ENCODE results near the gene BTBD8. TPM values are rescaled to one million over a fixed set of nuclear protein-coding genes. Genes with fewer than 3 reads are reported as not detected.

Gene BTBD8
- total and polyA plus RNA-seq, 9 of the 15 experiments (the other 6 are each of a cell fraction or from before 2014, with no cell fraction given) = 0.46 to 2.3 (median 1.2) TPM

DNA sequence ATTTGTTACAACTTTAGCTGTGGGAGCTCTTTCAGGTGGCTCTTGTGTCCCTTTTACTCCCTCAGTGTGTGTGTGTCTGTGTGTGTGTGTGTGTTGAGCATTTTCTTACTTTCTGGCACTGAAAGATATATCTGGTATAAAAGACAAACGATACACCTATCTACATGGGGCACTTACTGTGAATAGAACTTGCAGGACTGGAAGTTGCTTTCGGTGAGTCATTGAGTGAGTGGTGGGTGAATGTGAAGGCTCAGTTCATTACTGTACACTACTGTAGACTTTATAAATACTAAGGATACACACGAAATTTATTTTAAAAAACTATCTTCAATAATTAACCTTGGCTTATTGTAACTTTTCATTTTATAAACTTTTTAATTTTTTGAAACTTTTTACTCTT is 38.7 kb downstream of the BTBD8 start:
- Histone ChIP-seq H3K27ac (ENCODE audit: extremely low read depth, low read depth, low read length) (no peak overlapping the region), H3K27me3 (ENCODE audit: control insufficient read depth in 2 of 2, insufficient read depth in 2 of 2, low read length in 2 of 2) (no peaks in the 10 kb centered on the region), H3K4me3 (no peak overlapping the region), H3K36me3 (ENCODE audit: control insufficient read depth, insufficient read depth, low read length) (no peaks in the 10 kb centered on the region), H4K20me1 (replicated peaks; ENCODE audit: control insufficient read depth, insufficient read depth, low read length) (no peaks in the 10 kb centered on the region), H3K9me1 (ENCODE audit: control insufficient read depth, insufficient read depth, low read length) (no peaks in the 10 kb centered on the region), H2AFZ (ENCODE audit: low read depth, low read length) (no peak overlapping the region), H3K9ac (ENCODE audit: insufficient read depth in 1 of 2, low read depth in 2 of 2, low read length in 2 of 2) (no peak overlapping the region), H3K79me2 (ENCODE audit: control insufficient read depth, insufficient read depth, low read length) (no peaks in the 10 kb centered on the region), H3K4me2 (ENCODE audit: insufficient read depth, low read length) (no peak overlapping the region), H3K9me3 (replicated peaks; ENCODE audit: control insufficient read depth, insufficient read depth, low read depth, low read length) (no peaks in the 10 kb centered on the region), H3K4me1 (replicated peaks in 1 of 2; ENCODE audit: control insufficient read depth in 2 of 2, insufficient read depth in 2 of 2, low read length in 2 of 2) (no peaks in the 10 kb centered on the region)
- ATAC-seq (no peak), DNase-seq (ENCODE audit: extremely low read depth in 1 of 4, low spot score in 3 of 4) (peak in 1 of 4 experiments; percentile 8), FAIRE-seq (no peak)
- ChIA-PET CTCF (ENCODE audit: low intra/inter-chr PET ratio) (no interaction called here), POLR2A (interaction anchor here (1.2 to 2.0 kb wide), 2 partner anchors 8 to 38 kb away, joined by 4 read pairs; no protein-coding TSS in a partner anchor)
- BruUV-seq (replicated peaks) = no TSS peak
- in situ Hi-C loops (cut with MboI) (no loop called here), intact Hi-C loops (cut with micrococcal nuclease) (no loop called here)
- 22% methylated on average over 3 of the region's 3 CpGs for WGBS (ENCODE audit: insufficient coverage, low coverage, missing lambda C conversion rate)
- no peak for TF ChIP-seq ZBED1 (IDR thresholded peaks at IDR 0.05)
- TF ChIP-seq, protein P1, sequence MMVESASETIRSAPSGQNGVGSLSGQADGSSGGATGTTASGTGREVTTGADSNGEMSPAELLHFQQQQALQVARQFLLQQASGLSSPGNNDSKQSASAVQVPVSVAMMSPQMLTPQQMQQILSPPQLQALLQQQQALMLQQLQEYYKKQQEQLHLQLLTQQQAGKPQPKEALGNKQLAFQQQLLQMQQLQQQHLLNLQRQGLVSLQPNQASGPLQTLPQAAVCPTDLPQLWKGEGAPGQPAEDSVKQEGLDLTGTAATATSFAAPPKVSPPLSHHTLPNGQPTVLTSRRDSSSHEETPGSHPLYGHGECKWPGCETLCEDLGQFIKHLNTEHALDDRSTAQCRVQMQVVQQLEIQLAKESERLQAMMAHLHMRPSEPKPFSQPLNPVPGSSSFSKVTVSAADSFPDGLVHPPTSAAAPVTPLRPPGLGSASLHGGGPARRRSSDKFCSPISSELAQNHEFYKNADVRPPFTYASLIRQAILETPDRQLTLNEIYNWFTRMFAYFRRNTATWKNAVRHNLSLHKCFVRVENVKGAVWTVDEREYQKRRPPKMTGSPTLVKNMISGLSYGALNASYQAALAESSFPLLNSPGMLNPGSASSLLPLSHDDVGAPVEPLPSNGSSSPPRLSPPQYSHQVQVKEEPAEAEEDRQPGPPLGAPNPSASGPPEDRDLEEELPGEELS (CRISPR knock-in tag; IDR thresholded peaks at IDR 0.05; ENCODE audit: borderline replicate concordance) = no peak
- no peak for TF ChIP-seq ZNF561 (CRISPR knock-in tag; conservative IDR thresholded peaks at IDR 0.05)
- TF ChIP-seq HLTF (IDR thresholded peaks at IDR 0.05) = no peak
- no peak for TF ChIP-seq ZNF239 (CRISPR knock-in tag; IDR thresholded peaks at IDR 0.05)
- no peak for TF ChIP-seq SMARCA4 (IDR thresholded peaks at IDR 0.05)
- TF ChIP-seq BCOR (IDR thresholded peaks at IDR 0.05) = no peak
- TF ChIP-seq, protein P2, sequence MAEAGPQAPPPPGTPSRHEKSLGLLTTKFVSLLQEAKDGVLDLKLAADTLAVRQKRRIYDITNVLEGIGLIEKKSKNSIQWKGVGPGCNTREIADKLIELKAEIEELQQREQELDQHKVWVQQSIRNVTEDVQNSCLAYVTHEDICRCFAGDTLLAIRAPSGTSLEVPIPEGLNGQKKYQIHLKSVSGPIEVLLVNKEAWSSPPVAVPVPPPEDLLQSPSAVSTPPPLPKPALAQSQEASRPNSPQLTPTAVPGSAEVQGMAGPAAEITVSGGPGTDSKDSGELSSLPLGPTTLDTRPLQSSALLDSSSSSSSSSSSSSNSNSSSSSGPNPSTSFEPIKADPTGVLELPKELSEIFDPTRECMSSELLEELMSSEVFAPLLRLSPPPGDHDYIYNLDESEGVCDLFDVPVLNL (CRISPR knock-in tag; IDR thresholded peaks at IDR 0.05; ENCODE audit: low read depth) = no peak
- TF ChIP-seq MYBL2 (IDR thresholded peaks at IDR 0.05; ENCODE audit: low read depth) = no peak
- no peak for TF ChIP-seq MYBL2 (CRISPR knock-in tag; IDR thresholded peaks at IDR 0.05; ENCODE audit: borderline replicate concordance)
- no peak for TF ChIP-seq MAFF (IDR thresholded peaks at IDR 0.05; ENCODE audit: low read length)
- TF ChIP-seq ZNF121 (CRISPR knock-in tag; conservative IDR thresholded peaks at IDR 0.05) = no peak
- TF ChIP-seq WHSC1 (IDR thresholded peaks at IDR 0.05; ENCODE audit: low read length) = no peak
- no peak for TF ChIP-seq CBX2 (IDR thresholded peaks at IDR 0.05; ENCODE audit: insufficient read depth, low read length, poor library complexity, severe bottlenecking)

Measured in K562 (cell line).